HCT116 (cell line): ENCODE results near the gene KCNQ4. TPM values are rescaled to one million over a fixed set of nuclear protein-coding genes. Genes with fewer than 3 reads are reported as not detected.

Experiments
- ATAC-seq: fragments of 200-7000 bp; cut with Tn5 transposase; 2 replicates; pipeline ENCODE4 v1.9.1; 2020; ENCODE audit warnings: mild to moderate bottlenecking, moderate library complexity
- BruUV-seq: library from RNA; stranded (reverse); fragments of 400-500 nt; replicated peaks from 2 replicates; lab custom pipeline; 2021; lab: Mats Ljungman, UMichigan
- CTCF ChIA-PET: fragments of 300-600 bp; sonication (Branson Sonifier 250); formaldehyde crosslinking; loops from one replicate; lab custom pipeline; 2021; ENCODE audit warnings: antibody characterized with exemption; lab: Charles Lee
- POLR2A ChIA-PET: fragments of 300-600, 350-600 bp; sonication (Branson Sonifier 250); formaldehyde crosslinking; loops from one replicate; lab custom pipeline; 2021; ENCODE audit warnings: antibody characterized with exemption; lab: Charles Lee
- RAD21 ChIA-PET, 2 experiments: fragments of 300-600 bp; sonication (Branson Sonifier 250); formaldehyde crosslinking; loops; one replicate each; lab custom pipeline; 2023; ENCODE audit warnings: low total read pairs in 2 of 2; ENCODE audit not compliant: uncharacterized antibody in 2 of 2, unreplicated experiment in 2 of 2, low non-redundant PET in 1 of 2; lab: Charles Lee
- DNase-seq: peaks from one replicate; pipeline ENCODE4 v3.0.0-alpha.2; 2010; ENCODE audit warnings: low read depth, low spot score
- H2AFZ ChIP-seq: fragments of 200-600 bp; shearing (Covaris generic), sonication (generic); 2 replicates; pipeline ENCODE4 v1.6.1; 2017; ENCODE audit warnings: low read depth, mixed run types, mixed read lengths, antibody characterized with exemption, low read length; ENCODE audit not compliant: poor library complexity, severe bottlenecking
- H3K27ac ChIP-seq: 2 replicates; pipeline ENCODE4 v1.5.1; 2012; ENCODE audit warnings: low read depth, low read length
- H3K27me3 ChIP-seq: fragments of 200-600 bp; sonication (generic); 2 replicates; pipeline ENCODE4 v1.6.1; 2016; ENCODE audit warnings: mixed run types, low read length, mixed read lengths; ENCODE audit not compliant: insufficient read depth
- H3K36me3 ChIP-seq, 2 experiments: fragments of 200-500 bp in 1 of 2; fragments of 200-600 bp in 1 of 2; sonication (Bioruptor generic) in 1 of 2; sonication (generic) in 1 of 2; 2 replicates each; pipeline versions ENCODE4 v1.5.1 to v1.6.1; 2014 to 2016; ENCODE audit warnings: low read length in 2 of 2, inconsistent platforms in 1 of 2, mixed read lengths in 1 of 2, mixed run types in 1 of 2; ENCODE audit not compliant: insufficient read depth in 2 of 2, control insufficient read depth in 1 of 2
- H3K4me1 ChIP-seq, 2 experiments: fragments of 200-600 bp in 1 of 2; sonication (generic) in 1 of 2; 2 replicates each; pipeline versions ENCODE4 v1.5.1 to v1.6.1; 2012 to 2017; ENCODE audit warnings: low read length in 2 of 2, inconsistent platforms in 1 of 2, mild to moderate bottlenecking in 1 of 2, mixed read lengths in 1 of 2, mixed run types in 1 of 2, moderate library complexity in 1 of 2; ENCODE audit not compliant: insufficient read depth in 2 of 2, control insufficient read depth in 1 of 2
- H3K4me2 ChIP-seq: fragments of 200-600 bp; sonication (generic); 2 replicates; pipeline ENCODE4 v1.6.1; 2017; ENCODE audit warnings: mixed run types, low read length, mixed read lengths
- H3K4me3 ChIP-seq, 2 experiments: fragments of 200-600 bp in 1 of 2; sonication (generic) in 1 of 2; replicated peaks in 1 of 2; 2 replicates each; pipeline ENCODE4 v1.5.1; 2011 to 2016; ENCODE audit warnings: low read length in 2 of 2, control low read depth in 1 of 2, low read depth in 1 of 2, mild to moderate bottlenecking in 1 of 2, mixed read lengths in 1 of 2, mixed run types in 1 of 2
- H3K79me2 ChIP-seq: fragments of 200-600 bp; sonication (generic); 2 replicates; pipeline ENCODE4 v1.6.1; 2017; ENCODE audit warnings: mild to moderate bottlenecking, mixed run types, low read length, moderate library complexity, mixed read lengths; ENCODE audit not compliant: insufficient read depth
- H3K9ac ChIP-seq: fragments of 200-600 bp; sonication (generic); 2 replicates; pipeline ENCODE4 v1.6.1; 2016; ENCODE audit warnings: low read length, mixed read lengths
- H3K9me2 ChIP-seq: fragments of 200-600 bp; sonication (generic), shearing (Covaris generic); 2 replicates; pipeline ENCODE4 v1.6.1; 2017; ENCODE audit warnings: mixed run types, mild to moderate bottlenecking, moderate library complexity; ENCODE audit not compliant: insufficient read depth
- H3K9me3 ChIP-seq, 2 experiments: fragments of 200-500 bp in 1 of 2; fragments of 200-600 bp in 1 of 2; sonication (Bioruptor generic) in 1 of 2; sonication (generic) in 1 of 2; 2 replicates each; pipeline ENCODE4 v1.6.1; 2014 to 2017; ENCODE audit warnings: low read length in 2 of 2, mixed read lengths in 2 of 2, inconsistent platforms in 1 of 2, low read depth in 1 of 2, mild to moderate bottlenecking in 1 of 2, mixed run types in 1 of 2, moderate library complexity in 1 of 2; ENCODE audit not compliant: control insufficient read depth in 1 of 2, insufficient read depth in 1 of 2
- H4K20me1 ChIP-seq: fragments of 200-600 bp; sonication (generic), shearing (Covaris generic); 2 replicates; pipeline ENCODE4 v1.6.1; 2017; ENCODE audit warnings: mixed run types, mild to moderate bottlenecking, moderate library complexity; ENCODE audit not compliant: insufficient read depth
- ATF3 ChIP-seq: IDR thresholded peaks from 2 replicates; pipeline ENCODE4 v1.6.1; 2012
- CBX3 ChIP-seq: IDR thresholded peaks from 2 replicates; pipeline ENCODE4 v1.6.1; 2012; ENCODE audit warnings: low read depth
- CEBPB ChIP-seq: IDR thresholded peaks from 2 replicates; pipeline ENCODE4 v1.6.1; 2012; ENCODE audit warnings: low read depth
- EGR1 ChIP-seq: IDR thresholded peaks from 2 replicates; pipeline ENCODE4 v1.6.1; 2012; ENCODE audit warnings: low read depth
- EZH2 ChIP-seq: fragments of 200-600 bp; sonication (generic); IDR thresholded peaks from 2 replicates; pipeline ENCODE4 v1.6.1; 2017; ENCODE audit warnings: antibody characterized with exemption, mixed run types
- EZH2phosphoT487 ChIP-seq: fragments of 200-600 bp; IDR thresholded peaks from 2 replicates; pipeline ENCODE4 v1.6.1; 2018; ENCODE audit warnings: antibody characterized with exemption, borderline replicate concordance
- FOSL1 ChIP-seq: IDR thresholded peaks from 2 replicates; pipeline ENCODE4 v1.6.1; 2012; ENCODE audit warnings: low read depth
- JUND ChIP-seq: IDR thresholded peaks from 2 replicates; pipeline ENCODE4 v1.6.1; 2012
- MAX ChIP-seq: IDR thresholded peaks from 2 replicates; pipeline ENCODE4 v1.6.1; 2012
- POLR2A ChIP-seq: IDR thresholded peaks from 2 replicates; pipeline ENCODE4 v1.7.0; 2011; ENCODE audit warnings: borderline replicate concordance; ENCODE audit not compliant: insufficient read depth, insufficient read length; ENCODE audit errors: extremely low read depth
- POLR2AphosphoS5 ChIP-seq: IDR thresholded peaks from 2 replicates; pipeline ENCODE4 v1.6.1; 2011; ENCODE audit warnings: mild to moderate bottlenecking, low read depth, low read length, moderate library complexity
- RAD21 ChIP-seq: IDR thresholded peaks from 2 replicates; pipeline ENCODE4 v1.6.1; 2012; ENCODE audit warnings: low read depth, mild to moderate bottlenecking
- SIN3A ChIP-seq: IDR thresholded peaks from 2 replicates; pipeline ENCODE4 v1.6.1; 2012; ENCODE audit warnings: low read depth
- SP1 ChIP-seq: IDR thresholded peaks from 2 replicates; pipeline ENCODE4 v1.6.1; 2012; ENCODE audit warnings: low read depth
- SRF ChIP-seq: IDR thresholded peaks from 2 replicates; pipeline ENCODE4 v1.6.1; 2012; ENCODE audit warnings: low read depth
- TCF7L2 ChIP-seq: IDR thresholded peaks from 2 replicates; pipeline ENCODE4 v1.7.0; 2011; ENCODE audit warnings: borderline replicate concordance, inconsistent platforms; ENCODE audit not compliant: insufficient read depth, insufficient read length; ENCODE audit errors: extremely low read depth
- YY1 ChIP-seq: IDR thresholded peaks from 2 replicates; pipeline ENCODE4 v1.6.1; 2011; ENCODE audit warnings: low read length, low read depth, moderate library complexity, mild to moderate bottlenecking; ENCODE audit not compliant: insufficient replicate concordance; ENCODE audit errors: extremely low read depth
- ZNF274 ChIP-seq: fragments of 200-500 bp; sonication (Bioruptor generic); IDR thresholded peaks from 2 replicates; pipeline ENCODE4 v1.6.1; 2014; ENCODE audit warnings: mild to moderate bottlenecking, low read depth, low read length, inconsistent platforms
- intact Hi-C: fragments of 100-400 bp; cut with micrococcal nuclease; formaldehyde crosslinking; loops from 2 replicates; pipeline ENCODE4 v1.10.0; 2022
- total RNA-seq: library from RNA; stranded (reverse); gene quantifications from one replicate; pipeline ENCODE4 v1.2.1, GENCODE V29; 2021; ENCODE audit not compliant: unreplicated experiment

Gene KCNQ4
- total RNA-seq, 1 experiment from 2014 or later: 4.1 TPM

- no TSS peak for BruUV-seq
- Histone ChIP-seq H4K20me1 (no peaks in the 10 kb centered on the region), H3K36me3 (no peaks in the 10 kb centered on the region), H3K79me2 (peaks cover 7% of the 10 kb centered on the region; the same call in 1 of the 2 replicates), H3K27ac (no peak overlapping the region), H3K9me3 (no peaks in the 10 kb centered on the region), H2AFZ (no peak overlapping the region), H3K9ac (no peak overlapping the region), H3K4me2 (no peak overlapping the region), H3K4me1 (peaks cover 3 to 23% of the 10 kb centered on the region in 2 experiments; a peak in 3 of 4 replicates), H3K9me2 (no peaks in the 10 kb centered on the region), H3K4me3 (no peak overlapping the region), H3K27me3 (no peaks in the 10 kb centered on the region)
- ChIA-PET POLR2A (no interaction called here), CTCF (no interaction called here), RAD21 (no interaction called here)
- intact Hi-C loops: no loop called here
- TF ChIP-seq FOSL1 (no peak), EZH2 (no peak), ZNF274 (no peak), SRF (no peak), RAD21 (no peak), SIN3A (no peak), SP1 (no peak), EZH2phosphoT487 (no peak), EGR1 (no peak), POLR2A (no peak), ATF3 (no peak), TCF7L2 (no peak), CEBPB (no peak), POLR2AphosphoS5 (no peak), JUND (no peak), MAX (no peak), YY1 (no peak), CBX3 (no peak)
- DNase-seq (no peak), ATAC-seq (no peak)
Measured at GRCh38 chr1:40788561-40789341, 5.2 kb downstream of the KCNQ4 start.
